ENCODE data around the gene DISP1.
"Not testable (repeated sequence)": the region's sequence is repeated elsewhere in the genome, so short reads cannot be mapped to it uniquely, and the experiment has no call there.

The DISP1 gene

DNA sequence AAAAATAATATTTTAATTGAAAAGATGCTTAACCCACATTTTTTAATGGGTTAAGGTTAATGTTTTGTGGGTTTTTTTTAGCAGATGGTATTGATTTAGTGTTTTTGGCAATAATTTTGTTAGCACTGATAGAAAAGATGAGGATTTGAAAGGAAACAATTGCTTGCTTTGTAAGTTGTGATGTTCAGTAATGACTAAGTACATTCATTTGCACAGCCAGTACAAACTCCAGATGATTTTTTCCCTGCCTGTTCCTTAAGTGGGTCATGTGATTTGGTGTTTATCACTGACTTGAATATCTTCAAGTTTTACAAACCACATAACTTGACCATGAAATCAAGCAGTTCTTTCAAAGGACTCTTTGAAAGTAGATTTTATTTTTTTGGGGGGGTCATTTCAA, 15.0 kb downstream of the DISP1 start:
- TF ChIP-seq, protein P1, sequence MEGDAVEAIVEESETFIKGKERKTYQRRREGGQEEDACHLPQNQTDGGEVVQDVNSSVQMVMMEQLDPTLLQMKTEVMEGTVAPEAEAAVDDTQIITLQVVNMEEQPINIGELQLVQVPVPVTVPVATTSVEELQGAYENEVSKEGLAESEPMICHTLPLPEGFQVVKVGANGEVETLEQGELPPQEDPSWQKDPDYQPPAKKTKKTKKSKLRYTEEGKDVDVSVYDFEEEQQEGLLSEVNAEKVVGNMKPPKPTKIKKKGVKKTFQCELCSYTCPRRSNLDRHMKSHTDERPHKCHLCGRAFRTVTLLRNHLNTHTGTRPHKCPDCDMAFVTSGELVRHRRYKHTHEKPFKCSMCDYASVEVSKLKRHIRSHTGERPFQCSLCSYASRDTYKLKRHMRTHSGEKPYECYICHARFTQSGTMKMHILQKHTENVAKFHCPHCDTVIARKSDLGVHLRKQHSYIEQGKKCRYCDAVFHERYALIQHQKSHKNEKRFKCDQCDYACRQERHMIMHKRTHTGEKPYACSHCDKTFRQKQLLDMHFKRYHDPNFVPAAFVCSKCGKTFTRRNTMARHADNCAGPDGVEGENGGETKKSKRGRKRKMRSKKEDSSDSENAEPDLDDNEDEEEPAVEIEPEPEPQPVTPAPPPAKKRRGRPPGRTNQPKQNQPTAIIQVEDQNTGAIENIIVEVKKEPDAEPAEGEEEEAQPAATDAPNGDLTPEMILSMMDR (IDR thresholded peaks at IDR 0.05; ENCODE audit: extremely low read depth, missing control alignments) = no peak
- no peak for DNase-seq (ENCODE audit: low spot score)

DNA sequence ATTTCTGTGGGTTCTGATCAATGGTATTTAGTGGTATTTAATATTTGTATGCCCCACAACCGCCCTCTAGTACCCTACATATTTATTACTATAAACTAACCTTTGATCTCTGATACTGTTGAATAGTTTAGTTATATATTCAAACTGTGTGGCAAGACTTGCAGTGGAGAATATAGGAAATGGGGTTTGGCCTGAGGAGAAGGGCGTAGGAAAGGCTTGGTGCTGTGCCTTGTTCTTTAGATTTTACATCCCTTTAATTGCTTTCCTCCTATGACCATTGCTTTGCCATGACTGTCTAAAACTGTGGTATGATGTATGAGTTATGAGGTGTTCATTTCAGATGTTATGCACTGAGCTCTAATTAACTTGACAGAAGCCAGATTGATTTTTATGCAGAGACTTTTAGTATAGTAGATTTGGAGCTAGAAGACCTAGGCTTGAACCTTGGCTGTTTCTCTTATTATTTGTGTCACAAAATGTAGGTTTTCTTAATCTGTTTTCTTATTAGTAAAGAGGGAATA, 18.6 kb downstream of the DISP1 start:
- DNase-seq (ENCODE audit: low spot score) = no peak
- TF ChIP-seq, protein P1 (IDR thresholded peaks at IDR 0.05; ENCODE audit: extremely low read depth, missing control alignments) = no peak

DNA sequence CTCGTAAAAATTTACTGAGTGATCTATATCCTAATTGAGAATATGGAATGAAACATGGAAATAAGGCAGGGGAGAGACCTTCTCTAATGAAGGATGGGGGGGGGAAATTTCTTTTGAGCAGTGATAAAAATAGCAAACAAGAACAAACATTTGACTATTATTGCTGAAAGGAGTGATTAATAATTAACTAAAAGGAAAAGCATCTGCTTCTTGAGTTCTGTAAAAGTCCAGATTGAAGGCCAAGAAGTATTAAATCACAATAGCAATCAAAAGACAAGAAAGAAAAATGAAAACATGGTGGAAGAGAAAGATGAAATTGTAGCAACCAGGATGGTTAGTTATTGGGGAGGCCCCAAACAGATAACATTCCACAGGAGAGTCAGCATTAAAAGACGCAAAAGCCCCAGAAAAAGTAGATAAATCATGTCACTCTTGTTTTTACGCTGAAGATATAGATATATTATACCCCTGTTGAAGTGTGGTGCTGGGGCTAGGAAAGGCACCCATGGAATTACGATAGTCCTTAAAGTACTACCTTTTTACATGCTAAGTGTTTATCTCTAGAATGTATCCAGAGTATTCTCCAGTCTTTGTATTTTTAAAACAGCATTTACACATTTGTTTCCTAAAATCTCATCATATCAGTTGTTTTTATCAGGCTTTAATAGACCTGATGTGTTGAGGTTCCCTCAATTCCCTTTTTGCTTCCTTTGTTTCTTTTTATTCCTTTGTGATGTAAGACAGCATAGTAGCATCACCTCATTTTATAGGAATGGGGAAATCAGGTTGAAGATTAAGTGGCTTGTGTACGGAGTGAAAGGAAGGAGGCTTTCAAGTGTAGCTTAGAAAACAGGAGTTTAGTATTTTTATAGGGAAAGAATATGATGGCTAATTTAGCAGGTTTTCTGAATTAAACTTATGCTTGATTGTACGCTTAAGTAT, 28.9 kb downstream of the DISP1 start:
- TF ChIP-seq, protein P1 (IDR thresholded peaks at IDR 0.05; ENCODE audit: extremely low read depth, missing control alignments) = no peak
- DNase-seq (ENCODE audit: low spot score) = no peak

DNA sequence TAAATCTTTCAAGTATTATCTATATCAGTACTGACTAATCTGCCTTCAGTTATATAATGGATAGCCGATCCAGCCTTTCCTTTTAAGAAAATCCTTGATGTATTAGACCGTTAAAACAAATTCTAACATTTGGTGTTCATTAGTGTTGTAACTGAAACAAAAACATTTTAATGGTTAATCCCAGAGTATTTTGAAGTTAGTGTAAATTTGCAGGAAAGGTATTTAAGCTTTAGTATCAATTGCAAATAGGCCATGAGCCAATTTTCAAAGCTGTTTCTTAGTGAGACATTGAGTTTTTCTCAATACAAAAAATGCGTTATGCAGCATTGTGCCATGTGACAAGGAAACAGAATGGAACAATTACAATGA, 29.6 kb downstream of the DISP1 start:
- TF ChIP-seq, protein P1 (IDR thresholded peaks at IDR 0.05; ENCODE audit: extremely low read depth, missing control alignments) = no peak
- DNase-seq (ENCODE audit: low spot score) = no peak

DNA sequence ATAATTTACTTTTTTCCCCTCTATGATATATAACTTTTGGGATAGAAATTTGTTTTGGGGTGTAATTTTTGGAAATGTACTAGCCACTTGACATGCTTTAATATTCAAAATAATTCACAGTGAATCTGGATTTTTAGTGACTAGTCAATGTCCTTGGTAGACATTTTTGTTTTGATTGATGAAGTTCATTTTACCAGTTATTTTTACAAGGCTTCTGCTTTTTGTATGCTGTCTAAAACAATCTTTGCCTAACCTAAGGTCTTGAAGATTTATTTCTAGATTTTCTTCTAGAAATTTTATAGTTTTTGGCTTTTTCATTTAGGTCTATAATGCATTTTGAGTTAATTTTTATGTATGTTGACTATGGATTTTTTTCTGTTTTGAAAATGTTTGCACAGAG, 30.9 kb downstream of the DISP1 start:
- no peak for DNase-seq (ENCODE audit: low spot score)
- TF ChIP-seq, protein P1 (IDR thresholded peaks at IDR 0.05; ENCODE audit: extremely low read depth, missing control alignments) = no peak

DNA sequence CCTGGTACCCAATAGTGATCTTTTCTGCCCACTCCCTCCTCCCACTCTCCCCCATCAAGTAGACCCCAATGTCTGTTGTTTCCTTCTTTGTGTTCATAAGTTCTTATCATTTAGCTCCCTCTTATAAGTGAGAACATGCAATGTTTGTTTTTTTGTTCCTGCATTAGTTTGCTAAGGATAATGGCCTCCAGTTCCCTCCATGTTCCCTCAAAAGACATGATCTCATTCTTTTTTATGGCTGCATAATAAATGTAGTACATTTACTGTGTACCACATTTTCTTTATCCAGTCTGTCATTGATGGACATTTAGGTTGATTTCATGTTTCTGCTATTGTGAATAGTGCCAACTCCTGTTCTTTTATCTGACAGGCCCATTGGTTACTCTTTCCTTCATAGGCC, 35.7 kb downstream of the DISP1 start:
- DNase-seq (ENCODE audit: low spot score) = not testable (repeated sequence)

DNA sequence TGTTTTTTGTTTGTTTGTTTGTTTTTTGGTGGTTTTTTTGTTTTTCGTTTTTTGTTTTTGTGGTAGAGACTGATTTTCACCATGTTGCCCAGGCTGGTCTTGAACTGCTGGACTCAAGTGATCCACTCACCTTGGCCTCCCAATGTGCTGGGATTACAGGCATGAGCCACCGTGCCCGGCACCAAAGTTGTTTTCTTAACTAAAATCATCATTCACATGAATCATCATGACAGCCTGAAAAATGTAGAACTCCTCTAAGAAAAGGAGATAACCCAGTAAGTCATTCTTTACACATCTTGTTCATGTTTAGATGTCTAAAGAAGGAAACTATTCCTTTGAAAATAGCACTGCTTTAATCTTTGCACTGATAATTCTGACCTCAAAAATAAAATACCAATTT, 37.5 kb downstream of the DISP1 start:
- DNase-seq (ENCODE audit: low spot score) = no peak
- TF ChIP-seq, protein P1 (IDR thresholded peaks at IDR 0.05; ENCODE audit: extremely low read depth, missing control alignments) = no peak

DNA sequence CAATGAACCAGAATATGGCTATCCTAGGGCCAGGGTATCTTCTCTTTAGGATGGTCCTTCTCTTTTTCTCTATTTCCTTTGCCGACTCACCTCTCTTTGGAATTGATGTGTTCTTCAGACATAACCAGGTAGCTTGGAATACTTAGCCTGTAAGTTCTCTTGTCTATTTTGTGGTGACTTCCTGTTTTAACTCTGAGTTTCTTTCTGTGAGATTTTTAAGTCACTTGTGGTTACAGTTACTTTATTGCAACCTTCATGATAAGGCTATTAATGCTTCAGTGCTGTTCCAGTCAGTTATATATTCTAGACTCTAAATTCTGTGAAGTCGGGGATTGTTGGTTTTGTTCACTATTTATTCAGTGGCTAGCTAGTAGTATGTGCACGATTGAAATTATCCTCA, 46.2 kb downstream of the DISP1 start:
- TF ChIP-seq, protein P1 (IDR thresholded peaks at IDR 0.05; ENCODE audit: extremely low read depth, missing control alignments) = no peak
- DNase-seq (ENCODE audit: low spot score) = no peak
